Measurements from ENCODE around the gene ZNF555. TPM values are rescaled to one million over a fixed set of nuclear protein-coding genes. Genes with fewer than 3 reads are reported as not detected.

ZNF555 gene
- total RNA-seq, 1 donor from 2014 or later, result 8.4 TPM

GRCh38 chr19:2858864-2859263 is 17.6 kb downstream of the ZNF555 start:
- DNase-seq, result no peak
- Mint-ChIP-seq H3K27me3 (ENCODE audit: unreplicated experiment) (peaks cover 2% of the 10 kb centered on the region), H3K9me3 (ENCODE audit: unreplicated experiment) (peaks cover 19% of the 10 kb centered on the region), H3K4me3 (ENCODE audit: unreplicated experiment) (no peak overlapping the region), H3K27ac (ENCODE audit: unreplicated experiment) (no peak overlapping the region), H3K4me1 (ENCODE audit: low read depth, unreplicated experiment) (no peaks in the 10 kb centered on the region), H3K36me3 (ENCODE audit: unreplicated experiment) (peaks cover 29% of the 10 kb centered on the region)
- no peak for TF ChIP-seq CTCF (IDR thresholded peaks at IDR 0.05; ENCODE audit: partially characterized antibody, unreplicated experiment)

- no peaks in the 10 kb centered on the region for H3K4me1 Mint-ChIP-seq (ENCODE audit: low read depth, unreplicated experiment)
- no peak for DNase-seq
- H3K27ac Mint-ChIP-seq (ENCODE audit: unreplicated experiment), result no peak overlapping the region
- H3K27me3 Mint-ChIP-seq (ENCODE audit: unreplicated experiment), result peaks cover 8% of the 10 kb centered on the region
- TF ChIP-seq CTCF (IDR thresholded peaks at IDR 0.05; ENCODE audit: partially characterized antibody, unreplicated experiment), result no peak
- H3K9me3 Mint-ChIP-seq (ENCODE audit: unreplicated experiment), result peaks cover 18% of the 10 kb centered on the region
- no peak overlapping the region for H3K4me3 Mint-ChIP-seq (ENCODE audit: unreplicated experiment)
- peaks cover 7% of the 10 kb centered on the region for H3K36me3 Mint-ChIP-seq (ENCODE audit: unreplicated experiment)
Measured at GRCh38 chr19:2863816-2864215, 22.5 kb downstream of the ZNF555 start.

- H3K27me3 Mint-ChIP-seq (ENCODE audit: unreplicated experiment), result peaks cover 5% of the 10 kb centered on the region
- no peak for TF ChIP-seq CTCF (IDR thresholded peaks at IDR 0.05; ENCODE audit: partially characterized antibody, unreplicated experiment)
- H3K27ac Mint-ChIP-seq (ENCODE audit: unreplicated experiment), result no peak overlapping the region
- no peaks in the 10 kb centered on the region for H3K4me1 Mint-ChIP-seq (ENCODE audit: low read depth, unreplicated experiment)
- DNase-seq, result no peak
- H3K36me3 Mint-ChIP-seq (ENCODE audit: unreplicated experiment), result no peaks in the 10 kb centered on the region
- peaks cover 13% of the 10 kb centered on the region for H3K9me3 Mint-ChIP-seq (ENCODE audit: unreplicated experiment)
- H3K4me3 Mint-ChIP-seq (ENCODE audit: unreplicated experiment), result no peak overlapping the region
Measured at GRCh38 chr19:2865334-2866100, 24.2 kb downstream of the ZNF555 start.

- Mint-ChIP-seq H3K4me1 (ENCODE audit: low read depth, unreplicated experiment) (no peaks in the 10 kb centered on the region), H3K27me3 (ENCODE audit: unreplicated experiment) (peaks cover 5% of the 10 kb centered on the region), H3K9me3 (ENCODE audit: unreplicated experiment) (peaks cover 15% of the 10 kb centered on the region), H3K36me3 (ENCODE audit: unreplicated experiment) (peaks cover 7% of the 10 kb centered on the region), H3K27ac (ENCODE audit: unreplicated experiment) (no peak overlapping the region), H3K4me3 (ENCODE audit: unreplicated experiment) (no peak overlapping the region)
- DNase-seq, result no peak
- TF ChIP-seq CTCF (IDR thresholded peaks at IDR 0.05; ENCODE audit: partially characterized antibody, unreplicated experiment), result no peak
Measured at GRCh38 chr19:2866495-2867024, 25.3 kb downstream of the ZNF555 start.
